ENCODE measurements around the gene PIK3C2G.

The PIK3C2G gene

GRCh38 chr12:18277196-18277595, 15.9 kb downstream of the PIK3C2G start:
- no peak for DNase-seq (ENCODE audit: low read depth in 2 of 3, low spot score in 2 of 3)

GRCh38 chr12:18280728-18281127, 19.4 kb downstream of the PIK3C2G start:
- no peak for DNase-seq (ENCODE audit: low read depth in 2 of 3, low spot score in 2 of 3)

- DNase-seq (ENCODE audit: low read depth in 2 of 3, low spot score in 2 of 3): no peak
These were observed 20.6 kb downstream of the PIK3C2G start for GRCh38 chr12:18281941-18282340.

- DNase-seq (ENCODE audit: low read depth in 2 of 3, low spot score in 2 of 3): no peak
These were observed 22.5 kb downstream of the PIK3C2G start for GRCh38 chr12:18283831-18284230.

GRCh38 chr12:18284386-18284785, 23.1 kb downstream of the PIK3C2G start:
- no peak for DNase-seq (ENCODE audit: low read depth in 2 of 3, low spot score in 2 of 3)

GRCh38 chr12:18285161-18285560, 23.8 kb downstream of the PIK3C2G start:
- DNase-seq (ENCODE audit: low read depth in 2 of 3, low spot score in 2 of 3): no peak

GRCh38 chr12:18290386-18290785, 29.1 kb downstream of the PIK3C2G start:
- no peak for DNase-seq (ENCODE audit: low read depth in 2 of 3, low spot score in 2 of 3)

GRCh38 chr12:18294889-18295288, 33.6 kb downstream of the PIK3C2G start:
- DNase-seq (ENCODE audit: low read depth in 2 of 3, low spot score in 2 of 3): no peak

- no peak for DNase-seq (ENCODE audit: low read depth in 2 of 3, low spot score in 2 of 3)
These were observed 35.0 kb downstream of the PIK3C2G start for GRCh38 chr12:18296201-18296908.

- DNase-seq (ENCODE audit: low read depth in 2 of 3, low spot score in 2 of 3): no peak
These were observed 35.6 kb downstream of the PIK3C2G start for GRCh38 chr12:18296909-18297280.

- DNase-seq (ENCODE audit: low read depth in 2 of 3, low spot score in 2 of 3): no peak
These were observed 36.6 kb downstream of the PIK3C2G start for GRCh38 chr12:18297902-18298301.

- no peak for DNase-seq (ENCODE audit: low read depth in 2 of 3, low spot score in 2 of 3)
These were observed 41.6 kb downstream of the PIK3C2G start for GRCh38 chr12:18302809-18303430.

GRCh38 chr12:18304609-18305008, 43.3 kb downstream of the PIK3C2G start:
- no peak for DNase-seq (ENCODE audit: low read depth in 2 of 3, low spot score in 2 of 3)

- no peak for DNase-seq (ENCODE audit: low read depth in 2 of 3, low spot score in 2 of 3)
These were observed 45.0 kb downstream of the PIK3C2G start for GRCh38 chr12:18306311-18306710.

- DNase-seq (ENCODE audit: low read depth in 2 of 3, low spot score in 2 of 3): no peak
These were observed 52.0 kb downstream of the PIK3C2G start for GRCh38 chr12:18313306-18313705.

- no peak for DNase-seq (ENCODE audit: low read depth in 2 of 3, low spot score in 2 of 3)
These were observed 58.8 kb downstream of the PIK3C2G start for GRCh38 chr12:18320036-18320617.

GRCh38 chr12:18320976-18321375, 59.7 kb downstream of the PIK3C2G start:
- no peak for DNase-seq (ENCODE audit: low read depth in 2 of 3, low spot score in 2 of 3)

- no peak for DNase-seq (ENCODE audit: low read depth in 2 of 3, low spot score in 2 of 3)
These were observed 61.8 kb downstream of the PIK3C2G start for GRCh38 chr12:18323159-18323558.

- DNase-seq (ENCODE audit: low read depth in 2 of 3, low spot score in 2 of 3): no peak
These were observed 65.7 kb downstream of the PIK3C2G start for GRCh38 chr12:18327036-18327435.

- no peak for DNase-seq (ENCODE audit: low read depth in 2 of 3, low spot score in 2 of 3)
These were observed 70.9 kb downstream of the PIK3C2G start for GRCh38 chr12:18332173-18332572.

- no peak for DNase-seq (ENCODE audit: low read depth in 2 of 3, low spot score in 2 of 3)
These were observed 78.3 kb downstream of the PIK3C2G start for GRCh38 chr12:18339633-18340032.

GRCh38 chr12:18340186-18340585, 78.9 kb downstream of the PIK3C2G start:
- DNase-seq (ENCODE audit: low read depth in 2 of 3, low spot score in 2 of 3): no peak

GRCh38 chr12:18340786-18341185, 79.5 kb downstream of the PIK3C2G start:
- DNase-seq (ENCODE audit: low read depth in 2 of 3, low spot score in 2 of 3): no peak

All from activated CD8-positive, alpha-beta memory T cell treated with anti-CD3 and anti-CD28 coated beads for 48 hours (primary cell).